Skeletal muscle satellite cell (primary cell): ENCODE data around the gene CYLC2. TPM values are rescaled to one million over a fixed set of nuclear protein-coding genes. Genes with fewer than 3 reads are reported as not detected.

Source experiments
- H3K27me3 ChIP-seq: 2 replicates; pipeline ENCODE4 v1.7.0; 2013; ENCODE audit warnings: low read length; ENCODE audit not compliant: control insufficient read depth, insufficient read depth
- H3K36me3 ChIP-seq: 2 replicates; pipeline ENCODE4 v1.7.0; 2013; ENCODE audit warnings: mild to moderate bottlenecking, control low read depth, low read length; ENCODE audit not compliant: insufficient read depth
- H3K4me1 ChIP-seq: 2 replicates; pipeline ENCODE4 v1.7.0; 2013; ENCODE audit warnings: low read length; ENCODE audit not compliant: control insufficient read depth, insufficient read depth
- H3K4me2 ChIP-seq: 2 replicates; pipeline ENCODE4 v1.7.0; 2013; ENCODE audit warnings: mild to moderate bottlenecking, low read length
- H3K4me3 ChIP-seq: 2 replicates; pipeline ENCODE4 v1.7.0; 2013; ENCODE audit warnings: low read length
- H3K9ac ChIP-seq: 2 replicates; pipeline ENCODE4 v1.7.0; 2013; ENCODE audit warnings: mild to moderate bottlenecking, low read depth, low read length, moderate library complexity
- H3K9me3 ChIP-seq: replicated peaks from 2 replicates; pipeline ENCODE4 v1.7.0; 2013; ENCODE audit warnings: mild to moderate bottlenecking, control low read depth, low read length
- small RNA-seq: library from RNA; depleted of rRNA; stranded (forward); fragments of <200 nt; gene quantifications from one replicate; pipeline ENCODE3, GENCODE V24; 2012

The CYLC2 gene

DNA sequence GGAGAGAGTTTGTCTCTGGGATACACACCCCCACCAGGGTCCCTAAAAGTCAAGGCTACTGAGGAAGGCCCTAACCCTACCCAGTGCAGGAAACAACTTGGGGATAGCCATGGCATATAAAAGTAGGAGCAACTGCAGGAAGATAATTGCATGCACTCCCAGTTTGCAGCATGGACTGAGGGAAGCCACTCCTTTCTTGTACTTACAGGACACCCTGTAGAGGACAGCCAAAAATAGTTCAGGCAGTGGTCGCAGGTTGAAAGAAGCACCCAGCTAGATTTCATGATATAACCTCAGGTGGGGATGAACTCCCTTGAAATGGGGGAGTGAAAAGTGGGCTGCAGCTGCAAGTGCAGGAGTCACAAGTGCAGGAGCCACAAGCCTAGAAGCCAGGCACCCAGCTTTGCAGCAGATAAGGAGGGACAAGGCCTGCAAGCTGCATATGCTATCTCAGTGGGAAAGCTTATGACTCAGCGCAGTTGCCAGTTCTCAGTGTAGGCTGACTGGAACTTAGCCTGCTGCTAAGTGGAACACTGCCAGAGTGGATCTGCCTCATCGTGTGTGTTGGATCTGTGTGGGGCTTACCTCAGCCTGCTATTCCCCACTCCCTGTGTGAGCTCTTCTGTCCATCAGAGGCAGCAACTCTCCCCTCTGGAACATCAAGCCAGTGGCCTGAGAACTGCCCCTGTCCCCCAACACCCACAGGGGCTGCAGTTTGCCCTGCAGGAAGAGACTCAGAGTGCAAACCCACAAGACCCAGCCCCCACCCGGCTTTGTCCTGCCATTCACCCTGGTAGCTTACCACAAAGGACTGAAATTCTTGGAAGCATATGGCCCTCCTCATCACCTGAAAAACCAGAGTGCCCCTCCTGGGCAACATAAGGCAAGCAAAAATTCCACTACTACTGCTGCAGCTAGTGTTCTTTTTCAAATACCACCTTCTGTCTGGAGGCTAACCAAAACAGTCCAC, 42.7 kb downstream of the CYLC2 start:
- no peak overlapping the region for H3K4me3 ChIP-seq
- peaks cover 6% of the 10 kb centered on the region for H3K9me3 ChIP-seq
- H3K27me3 ChIP-seq: no peaks in the 10 kb centered on the region
- H3K9ac ChIP-seq: no peak overlapping the region
- no peak overlapping the region for H3K4me2 ChIP-seq
- H3K36me3 ChIP-seq: no peaks in the 10 kb centered on the region
- H3K4me1 ChIP-seq: no peaks in the 10 kb centered on the region

DNA sequence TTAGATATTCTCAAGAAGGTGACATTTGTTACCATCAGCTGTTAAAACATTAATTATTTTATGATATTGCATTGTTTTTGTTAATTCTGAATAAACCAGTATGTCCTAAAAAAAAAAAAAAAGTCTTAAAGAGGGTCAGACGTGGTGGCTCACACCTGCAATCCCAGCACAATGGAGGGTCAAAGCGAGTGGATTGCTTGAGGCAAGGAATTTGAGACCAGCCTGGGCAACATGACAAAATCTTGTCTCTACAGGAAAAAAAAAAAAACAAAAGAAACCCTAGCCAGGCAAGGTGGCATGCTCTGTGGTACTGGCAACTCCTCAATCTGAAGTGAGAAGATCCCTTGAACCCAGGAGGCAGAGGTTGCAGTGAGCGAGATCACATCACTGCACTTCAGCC, 46.8 kb downstream of the CYLC2 start:
- Histone ChIP-seq H3K36me3 (no peaks in the 10 kb centered on the region), H3K9me3 (peaks cover 6% of the 10 kb centered on the region), H3K4me1 (no peaks in the 10 kb centered on the region), H3K9ac (no peak overlapping the region), H3K27me3 (no peaks in the 10 kb centered on the region), H3K4me2 (no peak overlapping the region), H3K4me3 (no peak overlapping the region)

Small RNAs within 50 kb of the gene (small RNA-seq; reads per million reads assigned to genes)
- not detected for gene AL589823.1
